Activated naive CD4-positive, alpha-beta T cell treated with Interleukin-2 at 50 U/mL for 16 hours (primary cell): ENCODE results near the gene MTMR2.

ENCODE experiments used
- DNase-seq: peaks from one replicate; pipeline ENCODE4 v3.0.0-alpha.2; 2020

The MTMR2 gene

DNA sequence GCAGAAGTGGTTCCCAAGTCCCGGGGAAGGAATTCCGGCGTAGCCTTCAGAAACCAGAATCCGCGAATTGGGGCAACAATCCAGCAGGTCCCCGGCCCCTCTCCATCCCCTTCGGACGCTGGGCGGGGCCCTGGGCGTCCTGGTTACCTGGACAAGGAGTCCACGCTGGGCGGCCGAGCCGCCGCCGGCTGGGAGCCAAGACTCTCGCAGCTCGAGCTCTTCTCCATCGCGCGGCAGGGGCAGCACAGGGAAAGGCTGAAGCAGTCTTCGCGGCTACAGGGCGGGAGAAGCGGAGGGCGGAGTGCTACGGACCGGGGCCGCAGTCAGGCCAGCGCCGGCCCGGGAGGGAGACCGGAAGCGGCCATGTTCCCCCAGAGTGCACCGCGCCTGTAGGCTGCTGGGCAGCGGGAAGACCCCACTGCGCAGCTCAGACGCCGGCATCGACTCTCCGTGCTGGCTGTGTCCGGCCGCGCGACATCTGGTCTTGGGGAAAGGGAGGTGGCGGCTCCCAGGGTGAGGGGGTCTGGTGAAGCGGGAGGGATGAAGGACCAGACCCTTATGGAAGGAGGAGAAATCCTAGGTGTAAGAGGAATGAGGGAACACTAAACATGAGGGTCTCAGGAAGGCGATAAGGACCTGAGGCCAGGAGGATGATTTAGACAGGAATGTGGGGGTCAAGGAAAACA lies at the start of gene MTMR2:
MTMR2 (minus strand) TSS at position 380 of the 686 bp plus-strand sequence; CDS start at position 227, 153 bp downstream.
- DNase-seq, result peak; percentile 55

DNA sequence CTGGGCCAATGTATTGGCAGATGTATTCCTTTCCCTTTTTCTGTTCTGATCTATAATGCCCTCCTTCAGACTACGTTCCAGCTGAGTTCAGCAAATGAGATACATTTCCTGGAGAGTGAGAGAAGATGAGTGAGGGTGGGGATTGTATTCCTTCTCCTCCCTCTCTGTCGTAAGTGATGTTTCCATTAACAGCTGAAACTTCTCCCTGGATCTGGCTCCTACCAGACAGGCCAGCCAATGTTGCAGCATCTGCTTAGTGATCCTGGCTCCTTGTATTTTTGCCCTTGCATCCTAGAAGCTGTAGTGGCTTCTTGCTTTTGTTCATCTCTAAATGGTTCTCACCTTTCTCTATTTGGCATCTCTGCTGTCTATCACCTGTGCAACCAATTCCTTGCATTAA lies 48.2 kb upstream of the MTMR2 start:
- DNase-seq, result no peak

DNA sequence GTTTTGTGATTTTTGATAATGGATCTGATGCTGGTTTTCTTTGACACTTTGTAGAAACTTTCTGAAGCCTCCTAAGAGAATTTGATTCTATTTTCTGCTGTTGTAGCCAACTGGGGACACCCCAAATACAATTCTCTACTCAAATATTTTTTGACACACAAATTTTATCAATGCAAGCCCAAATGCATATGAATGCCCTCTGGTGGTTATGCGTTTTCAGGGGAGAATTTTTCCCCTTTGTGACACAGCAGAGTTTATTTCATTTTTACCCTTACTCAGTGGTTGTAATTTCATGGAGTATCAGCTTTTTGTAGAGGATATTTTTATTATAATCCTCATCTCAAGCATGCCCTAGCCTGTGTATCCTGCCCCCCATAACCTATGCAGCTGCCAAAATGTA lies 44.7 kb upstream of the MTMR2 start:
- DNase-seq, result no peak

- no peak for DNase-seq
Observed at GRCh38 chr11:95964281-95964680, 40.4 kb upstream of the MTMR2 start.

DNA sequence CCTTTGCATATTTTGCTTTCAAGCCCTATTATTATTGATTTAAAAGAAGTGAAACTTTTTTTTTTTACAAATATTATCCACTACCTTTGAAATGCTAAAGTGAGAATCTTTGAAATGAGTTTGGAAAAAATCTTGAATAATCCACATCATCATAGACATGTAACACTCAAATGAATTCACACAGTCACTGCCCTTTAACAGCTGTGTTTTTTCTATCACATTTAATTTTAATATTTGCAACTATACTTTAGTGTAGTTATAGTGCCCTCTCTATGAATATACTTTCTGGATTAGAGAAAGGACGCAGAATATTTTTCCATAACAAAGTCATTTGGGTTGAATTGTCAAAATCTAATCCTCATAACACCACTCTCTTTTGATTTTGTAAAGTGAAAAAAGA lies 37.9 kb upstream of the MTMR2 start:
- no peak for DNase-seq

DNA sequence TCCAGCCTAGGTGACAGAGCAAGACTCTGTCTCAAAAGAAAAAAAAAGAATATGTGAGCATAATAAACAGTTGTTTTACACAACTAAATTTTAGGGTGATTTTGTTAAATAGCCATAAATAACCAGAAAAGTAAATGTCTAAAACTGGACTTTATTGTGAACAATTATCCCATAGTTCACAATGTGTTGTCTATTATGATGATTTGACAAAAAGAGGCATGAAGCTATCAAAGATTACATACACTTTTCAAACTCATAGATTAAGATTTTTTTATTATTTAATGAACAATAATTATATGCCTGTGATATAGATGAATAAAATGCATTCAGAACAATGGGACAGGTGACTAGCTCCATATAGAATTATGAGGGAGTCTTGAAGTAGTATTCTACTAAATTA lies 27.0 kb upstream of the MTMR2 start:
- no peak for DNase-seq

- DNase-seq, result no peak
Observed at GRCh38 chr11:95948637-95949036, 24.7 kb upstream of the MTMR2 start.

DNA sequence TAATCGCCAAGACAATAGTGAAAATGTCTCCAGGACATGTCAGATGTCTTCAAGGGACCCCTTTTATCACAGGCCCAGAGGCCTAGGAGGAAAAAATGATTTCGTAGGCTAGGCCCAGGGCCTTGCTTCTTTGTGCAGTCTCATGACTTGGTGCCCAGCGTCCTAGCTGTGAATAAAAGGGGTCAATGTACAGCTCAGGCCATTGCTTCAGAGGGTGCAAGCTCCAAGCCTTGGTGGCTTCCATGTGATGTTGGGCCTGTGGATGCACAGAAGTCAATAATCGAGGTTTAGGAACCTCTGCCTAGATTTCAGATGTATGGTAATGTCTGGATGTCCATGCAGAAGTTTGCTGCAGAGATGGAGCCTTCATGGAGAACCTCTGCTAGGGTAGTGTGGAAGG lies 20.7 kb upstream of the MTMR2 start:
- DNase-seq, result no peak

- no peak for DNase-seq
Observed at GRCh38 chr11:95943546-95943945, 19.6 kb upstream of the MTMR2 start.

- DNase-seq, result no peak
Observed at GRCh38 chr11:95939091-95939490, 15.2 kb upstream of the MTMR2 start.

- no peak for DNase-seq
Observed at GRCh38 chr11:95937358-95937757, 13.5 kb upstream of the MTMR2 start.

DNA sequence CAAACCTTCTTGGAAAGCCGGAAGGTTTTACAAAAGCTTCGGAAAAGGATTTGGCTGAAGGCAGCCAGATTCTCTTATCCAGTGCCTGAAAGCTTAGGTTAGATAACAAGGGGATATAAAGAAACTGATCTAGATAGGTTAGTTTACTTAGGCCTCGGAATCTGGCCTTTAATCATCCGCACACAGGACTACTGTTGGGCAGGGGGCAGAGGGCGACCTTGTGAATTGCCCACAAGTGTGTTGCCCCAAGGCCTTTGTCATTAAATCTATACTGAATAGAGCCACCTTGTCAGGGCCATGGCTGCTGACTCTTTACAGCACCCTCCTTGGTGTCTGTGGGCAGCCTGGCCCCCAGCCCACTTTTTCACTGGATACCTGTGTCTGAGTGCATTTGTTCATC lies 9.7 kb upstream of the MTMR2 start:
- DNase-seq, result no peak

- no peak for DNase-seq
Observed at GRCh38 chr11:95931916-95932315, 8.0 kb upstream of the MTMR2 start.

- DNase-seq, result no peak
Observed at GRCh38 chr11:95930948-95931347, 7.0 kb upstream of the MTMR2 start.

DNA sequence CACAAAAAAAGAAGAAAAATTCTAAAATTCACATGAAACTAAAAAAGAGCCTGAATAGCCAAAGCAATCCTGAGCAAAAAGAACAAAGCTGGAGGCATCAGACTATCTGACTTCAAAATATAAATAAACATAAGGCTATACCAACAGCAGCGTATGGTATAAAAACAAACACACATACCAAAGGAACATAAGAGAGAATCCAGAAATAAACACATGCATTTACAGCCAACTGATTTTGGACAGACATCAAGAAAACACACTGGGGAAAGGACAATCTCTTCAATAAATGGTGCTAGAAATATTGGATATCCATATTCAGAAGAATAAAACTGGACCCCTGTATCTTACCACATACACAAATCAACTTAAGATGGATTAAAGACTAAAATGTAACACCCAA lies 2.8 kb upstream of the MTMR2 start:
- DNase-seq, result no peak

- DNase-seq, result no peak
Observed at GRCh38 chr11:95925011-95925410, 1.1 kb upstream of the MTMR2 start.

- DNase-seq, result no peak
Observed at GRCh38 chr11:95924414-95924760, 480 bp upstream of the MTMR2 start.

DNA sequence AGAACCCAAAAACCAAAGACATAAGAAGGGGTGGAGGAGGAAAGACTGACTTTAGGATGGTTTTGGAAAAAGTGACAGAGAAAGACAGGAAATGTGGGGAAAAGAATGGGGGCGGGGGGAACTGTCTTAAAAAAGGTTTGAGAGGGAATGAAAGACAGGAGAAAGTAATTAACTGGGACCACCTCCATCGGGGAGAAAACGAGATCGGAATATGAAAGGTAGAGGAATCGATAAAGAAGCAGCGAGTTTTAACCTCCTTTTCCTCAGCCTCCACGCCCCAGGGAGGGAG lies 524 bp downstream of the MTMR2 start:
- DNase-seq, result no peak

- DNase-seq, result no peak
Observed at GRCh38 chr11:95922536-95923438, 1.1 kb downstream of the MTMR2 start.

DNA sequence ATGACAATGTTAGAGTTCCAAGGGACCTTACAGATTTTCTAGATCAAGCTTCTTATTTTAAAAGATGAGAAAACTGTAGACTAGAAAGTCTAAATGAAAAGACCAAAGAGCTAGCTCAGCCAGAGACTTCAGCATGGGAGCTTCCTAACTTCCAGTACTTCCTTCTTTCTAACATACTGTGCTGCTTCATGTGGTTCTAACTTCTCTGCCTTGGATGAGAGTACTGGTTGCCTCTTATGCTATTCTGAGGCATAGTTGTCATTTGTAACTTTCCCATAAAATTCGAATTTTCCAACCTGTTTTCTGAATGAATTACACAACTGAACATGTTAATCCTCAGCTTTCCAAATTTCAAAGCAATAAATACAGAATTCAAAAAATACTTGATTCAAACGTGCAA lies 1.8 kb downstream of the MTMR2 start:
- no peak for DNase-seq

DNA sequence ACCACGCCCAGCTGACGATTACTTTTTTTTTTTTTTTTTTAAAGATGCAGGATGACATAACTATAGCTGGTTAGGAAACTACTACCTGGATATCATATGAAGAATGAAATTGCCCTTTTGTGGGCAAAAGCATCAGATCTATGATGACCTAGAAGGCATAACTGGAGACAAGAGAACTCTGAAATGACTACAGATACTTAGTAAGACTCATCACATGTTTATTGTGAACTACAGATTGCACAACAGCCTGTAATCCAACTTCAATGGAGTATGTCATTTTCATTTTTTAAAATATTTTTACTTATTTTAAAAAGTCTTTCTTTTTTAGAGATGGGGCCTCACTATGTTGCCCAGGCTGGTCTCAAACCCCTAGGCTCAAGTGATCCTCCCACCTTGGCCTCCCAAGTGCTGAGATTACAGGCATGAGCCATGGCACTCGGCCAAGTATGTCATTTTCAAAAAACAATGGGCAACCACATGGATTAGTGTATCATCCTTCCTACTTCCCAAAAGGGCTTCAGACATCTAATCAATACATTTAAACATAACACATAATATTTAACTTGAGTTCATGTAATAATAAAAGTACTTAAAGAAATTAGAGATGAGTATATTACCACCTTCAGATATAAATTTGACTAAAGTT lies 3.3 kb downstream of the MTMR2 start:
- DNase-seq, result no peak

- DNase-seq, result no peak
Observed at GRCh38 chr11:95919514-95919913, 4.4 kb downstream of the MTMR2 start.

- no peak for DNase-seq
Observed at GRCh38 chr11:95918720-95919119, 5.2 kb downstream of the MTMR2 start.

GRCh38 chr11:95918056-95918455 lies 5.9 kb downstream of the MTMR2 start:
- DNase-seq, result no peak
